ENCODE measurements around the gene EXOC2.

The EXOC2 gene, protein sequence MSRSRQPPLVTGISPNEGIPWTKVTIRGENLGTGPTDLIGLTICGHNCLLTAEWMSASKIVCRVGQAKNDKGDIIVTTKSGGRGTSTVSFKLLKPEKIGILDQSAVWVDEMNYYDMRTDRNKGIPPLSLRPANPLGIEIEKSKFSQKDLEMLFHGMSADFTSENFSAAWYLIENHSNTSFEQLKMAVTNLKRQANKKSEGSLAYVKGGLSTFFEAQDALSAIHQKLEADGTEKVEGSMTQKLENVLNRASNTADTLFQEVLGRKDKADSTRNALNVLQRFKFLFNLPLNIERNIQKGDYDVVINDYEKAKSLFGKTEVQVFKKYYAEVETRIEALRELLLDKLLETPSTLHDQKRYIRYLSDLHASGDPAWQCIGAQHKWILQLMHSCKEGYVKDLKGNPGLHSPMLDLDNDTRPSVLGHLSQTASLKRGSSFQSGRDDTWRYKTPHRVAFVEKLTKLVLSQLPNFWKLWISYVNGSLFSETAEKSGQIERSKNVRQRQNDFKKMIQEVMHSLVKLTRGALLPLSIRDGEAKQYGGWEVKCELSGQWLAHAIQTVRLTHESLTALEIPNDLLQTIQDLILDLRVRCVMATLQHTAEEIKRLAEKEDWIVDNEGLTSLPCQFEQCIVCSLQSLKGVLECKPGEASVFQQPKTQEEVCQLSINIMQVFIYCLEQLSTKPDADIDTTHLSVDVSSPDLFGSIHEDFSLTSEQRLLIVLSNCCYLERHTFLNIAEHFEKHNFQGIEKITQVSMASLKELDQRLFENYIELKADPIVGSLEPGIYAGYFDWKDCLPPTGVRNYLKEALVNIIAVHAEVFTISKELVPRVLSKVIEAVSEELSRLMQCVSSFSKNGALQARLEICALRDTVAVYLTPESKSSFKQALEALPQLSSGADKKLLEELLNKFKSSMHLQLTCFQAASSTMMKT

DNA sequence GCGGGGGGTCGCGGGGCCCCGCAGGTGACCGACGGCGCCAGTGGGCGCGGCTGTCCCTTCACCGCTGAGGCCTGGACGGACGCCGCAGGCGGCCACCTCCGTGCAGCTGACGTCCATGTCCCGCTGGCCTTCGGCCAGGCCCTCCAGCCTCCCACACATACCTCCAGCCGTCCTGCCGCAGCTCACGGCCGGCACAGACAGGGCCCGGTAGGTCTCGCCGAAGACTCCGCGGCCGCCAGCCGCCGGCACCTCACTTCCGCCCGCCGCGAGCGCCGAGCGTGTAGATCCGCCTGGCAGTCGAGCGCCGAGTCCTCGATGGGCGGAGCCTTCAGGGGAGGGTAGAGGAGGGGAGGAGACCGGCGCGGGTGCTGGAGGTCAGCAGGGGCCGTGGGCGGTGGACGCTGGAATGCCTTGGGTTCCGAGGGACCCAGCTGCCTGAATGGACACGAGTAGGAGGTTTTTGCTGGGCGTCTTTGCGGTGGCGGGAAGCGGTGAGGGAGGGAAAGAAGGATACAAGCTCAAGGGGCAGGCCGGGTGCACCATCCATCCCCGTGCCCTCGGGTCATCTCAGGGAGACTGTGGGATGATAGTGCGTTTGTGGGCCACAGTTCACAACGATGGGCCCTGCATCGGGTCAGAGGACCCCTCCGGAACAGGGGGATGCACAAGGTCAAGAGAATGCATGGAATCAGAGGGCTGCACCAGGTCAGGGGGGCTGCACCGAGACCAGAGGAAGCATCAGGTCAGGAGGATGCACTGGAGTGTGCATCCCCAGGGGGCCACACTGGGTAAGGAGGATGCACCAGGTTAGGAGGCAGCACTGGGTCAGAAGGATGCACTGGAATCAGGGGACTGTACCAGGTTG is at the start of gene EXOC2:
EXOC2 (minus strand) TSS at position 282 of the 865 bp plus-strand sequence. CDS start 55,321 bp downstream, outside the sequence.
- Mint-ChIP-seq H3K4me1 (ENCODE audit: low read depth) (peaks cover 37% of the 10 kb centered on the region), H3K27ac (peak within 1 kb of the TSS; percentile 76), H3K9me3 (no peaks in the 10 kb centered on the region), H3K27me3 (peaks cover 9% of the 10 kb centered on the region), H3K4me3 (peak within 1 kb of the TSS; percentile 97), H3K36me3 (ENCODE audit: low read depth) (peaks cover 12% of the 10 kb centered on the region)
- intact Hi-C loops (cut with micrococcal nuclease): no loop called here

DNA sequence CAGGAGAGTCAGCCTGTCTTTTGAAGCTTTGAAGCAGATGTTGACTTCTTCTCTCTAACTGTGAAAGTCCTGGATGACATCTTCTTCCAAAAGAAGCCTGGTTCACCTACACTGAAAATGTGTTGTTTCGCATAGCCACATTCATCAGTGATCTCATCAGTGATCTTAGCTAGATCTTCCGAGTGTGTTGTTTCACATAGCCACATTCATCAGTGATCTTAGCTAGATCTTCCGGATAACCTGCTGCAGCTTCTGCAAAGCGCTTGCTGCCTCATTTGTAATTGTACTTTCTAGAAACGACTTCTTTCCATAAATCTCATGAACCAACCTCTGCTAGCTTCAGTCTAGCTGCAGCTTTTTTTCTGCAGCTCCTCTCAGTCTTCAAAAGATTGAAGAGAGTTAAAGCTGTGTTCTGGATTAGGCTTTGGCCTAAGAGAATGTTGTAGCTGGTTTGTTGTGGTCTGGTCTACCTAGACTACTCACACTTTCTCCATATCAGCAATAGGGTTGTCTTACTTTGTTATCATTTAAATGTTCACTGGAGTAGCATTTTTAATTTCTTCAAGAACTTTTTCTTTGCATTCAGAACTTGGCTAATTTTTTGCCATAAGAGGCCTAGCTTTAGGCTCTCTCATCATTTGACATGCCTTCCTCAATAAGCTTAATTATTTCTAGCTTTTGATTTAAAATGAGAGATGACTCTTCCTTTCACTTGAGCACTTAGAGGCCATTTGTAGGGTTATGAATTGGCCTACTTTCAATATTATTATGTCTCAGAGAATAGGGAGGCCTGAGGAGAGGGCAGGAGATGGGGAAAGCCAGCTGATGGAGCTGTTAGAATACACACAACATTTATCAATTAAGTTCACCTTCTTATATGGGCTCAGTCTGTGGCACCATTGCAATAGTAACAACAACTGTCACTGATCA is 48.7 kb upstream of the EXOC2 start:
- Mint-ChIP-seq H3K27ac (no peak overlapping the region), H3K4me1 (ENCODE audit: low read depth) (no peaks in the 10 kb centered on the region), H3K9me3 (no peaks in the 10 kb centered on the region), H3K36me3 (ENCODE audit: low read depth) (no peaks in the 10 kb centered on the region), H3K4me3 (no peak overlapping the region), H3K27me3 (peaks cover 1% of the 10 kb centered on the region)
- intact Hi-C loops (cut with micrococcal nuclease): no loop called here

DNA sequence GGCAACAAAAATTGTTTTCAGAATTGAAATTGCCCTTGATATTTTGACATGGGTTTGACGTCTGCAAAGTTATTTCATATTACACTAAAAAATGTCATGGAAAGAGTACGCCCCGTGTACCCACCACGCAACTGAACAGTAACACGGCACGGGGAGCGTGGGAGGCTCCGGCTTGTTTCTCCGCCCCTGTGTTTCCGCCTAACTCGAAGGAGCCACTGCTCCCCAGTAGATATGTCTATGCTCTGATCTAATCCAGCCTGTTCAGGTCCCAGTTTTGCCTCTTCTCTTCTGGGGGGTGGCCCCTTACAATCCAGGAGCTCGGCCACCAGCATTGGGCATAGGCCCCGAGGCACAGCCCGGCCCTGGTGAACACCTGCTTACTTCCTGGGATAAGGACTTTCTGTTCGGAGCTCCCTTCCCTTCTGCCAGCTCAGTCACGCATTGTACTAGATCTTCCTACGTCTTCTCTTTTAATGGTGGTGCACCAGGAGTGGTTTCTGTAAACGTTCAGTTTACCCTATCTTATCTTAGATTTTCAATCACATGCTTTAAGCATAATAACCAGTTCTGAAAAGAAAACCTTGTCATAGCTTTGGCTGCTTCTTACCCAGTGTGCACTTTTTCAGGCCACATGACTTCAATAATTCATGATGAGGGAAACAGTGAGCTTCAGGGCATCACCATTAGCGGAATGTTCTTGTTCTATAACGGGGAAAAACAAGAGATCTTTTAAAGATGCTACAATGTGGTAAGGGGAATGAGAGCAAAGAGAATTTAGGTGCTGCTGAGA is 43.9 kb upstream of the EXOC2 start:
- intact Hi-C loops (cut with micrococcal nuclease): no loop called here
- Mint-ChIP-seq H3K9me3 (no peaks in the 10 kb centered on the region), H3K36me3 (ENCODE audit: low read depth) (no peaks in the 10 kb centered on the region), H3K4me1 (ENCODE audit: low read depth) (no peaks in the 10 kb centered on the region), H3K4me3 (no peak overlapping the region), H3K27me3 (peaks cover 3% of the 10 kb centered on the region), H3K27ac (no peak overlapping the region)

DNA sequence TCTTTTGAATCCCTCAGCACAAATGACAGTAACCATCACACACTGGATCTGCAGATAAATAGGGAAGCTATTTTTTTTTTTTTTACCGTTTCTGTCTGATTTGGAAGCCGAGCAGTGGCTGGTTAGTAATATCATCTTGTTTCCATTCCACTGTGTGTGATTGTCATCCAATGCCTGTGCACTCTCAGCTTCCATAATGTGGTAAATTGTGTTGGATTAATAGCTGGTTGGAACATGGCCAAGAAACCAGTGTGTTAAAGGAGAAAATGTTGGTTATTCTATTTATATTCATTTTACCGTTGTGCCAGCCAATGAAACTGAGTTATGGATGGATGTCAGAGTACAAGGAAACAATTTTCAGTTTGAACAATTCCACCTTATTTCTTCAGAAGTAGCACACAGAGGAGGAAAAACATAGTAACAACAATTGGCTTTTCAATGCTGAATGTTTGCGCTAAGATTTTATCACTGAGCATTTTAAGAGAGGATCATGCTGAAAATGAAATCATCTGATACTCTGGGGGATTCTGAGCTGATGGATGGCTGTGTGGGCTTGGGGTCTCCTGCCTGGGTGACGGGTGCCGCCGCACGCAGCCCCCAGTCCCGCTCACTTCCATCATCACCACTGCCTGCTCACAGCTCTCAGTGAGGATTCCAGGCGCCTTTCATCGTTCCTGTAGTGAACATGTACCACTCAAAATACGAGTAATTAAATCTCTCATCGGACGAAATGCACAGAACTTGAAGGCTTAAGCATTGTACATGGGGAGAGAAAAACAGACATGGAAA is 40.7 kb upstream of the EXOC2 start:
- Mint-ChIP-seq H3K27me3 (peaks cover 10% of the 10 kb centered on the region), H3K27ac (no peak overlapping the region), H3K9me3 (no peaks in the 10 kb centered on the region), H3K36me3 (ENCODE audit: low read depth) (no peaks in the 10 kb centered on the region), H3K4me1 (ENCODE audit: low read depth) (no peaks in the 10 kb centered on the region), H3K4me3 (no peak overlapping the region)
- intact Hi-C loops (cut with micrococcal nuclease): no loop called here

DNA sequence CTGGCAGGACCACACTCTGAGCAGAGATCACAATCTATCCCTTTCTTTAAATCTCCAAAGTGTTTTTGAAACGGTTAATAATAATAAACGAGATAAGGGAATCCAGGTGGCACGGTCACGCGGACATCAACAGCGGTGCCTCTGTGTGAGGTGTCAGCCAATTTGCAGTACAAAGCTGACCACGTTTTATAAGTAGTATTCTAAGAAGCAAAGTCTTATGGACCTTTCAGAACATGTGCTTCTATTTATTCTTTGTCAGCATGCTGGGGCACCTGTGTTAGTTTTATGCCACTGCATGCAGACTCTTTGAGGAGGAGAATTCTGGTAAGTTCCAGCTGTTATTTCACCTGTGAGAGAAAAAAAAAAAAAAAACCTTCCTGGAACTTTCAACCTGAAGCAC is 39.0 kb upstream of the EXOC2 start:
- Mint-ChIP-seq H3K27ac (no peak overlapping the region), H3K36me3 (ENCODE audit: low read depth) (no peaks in the 10 kb centered on the region), H3K27me3 (peaks cover 15% of the 10 kb centered on the region), H3K4me3 (no peak overlapping the region), H3K9me3 (no peaks in the 10 kb centered on the region), H3K4me1 (ENCODE audit: low read depth) (no peaks in the 10 kb centered on the region)
- intact Hi-C loops (cut with micrococcal nuclease): no loop called here

DNA sequence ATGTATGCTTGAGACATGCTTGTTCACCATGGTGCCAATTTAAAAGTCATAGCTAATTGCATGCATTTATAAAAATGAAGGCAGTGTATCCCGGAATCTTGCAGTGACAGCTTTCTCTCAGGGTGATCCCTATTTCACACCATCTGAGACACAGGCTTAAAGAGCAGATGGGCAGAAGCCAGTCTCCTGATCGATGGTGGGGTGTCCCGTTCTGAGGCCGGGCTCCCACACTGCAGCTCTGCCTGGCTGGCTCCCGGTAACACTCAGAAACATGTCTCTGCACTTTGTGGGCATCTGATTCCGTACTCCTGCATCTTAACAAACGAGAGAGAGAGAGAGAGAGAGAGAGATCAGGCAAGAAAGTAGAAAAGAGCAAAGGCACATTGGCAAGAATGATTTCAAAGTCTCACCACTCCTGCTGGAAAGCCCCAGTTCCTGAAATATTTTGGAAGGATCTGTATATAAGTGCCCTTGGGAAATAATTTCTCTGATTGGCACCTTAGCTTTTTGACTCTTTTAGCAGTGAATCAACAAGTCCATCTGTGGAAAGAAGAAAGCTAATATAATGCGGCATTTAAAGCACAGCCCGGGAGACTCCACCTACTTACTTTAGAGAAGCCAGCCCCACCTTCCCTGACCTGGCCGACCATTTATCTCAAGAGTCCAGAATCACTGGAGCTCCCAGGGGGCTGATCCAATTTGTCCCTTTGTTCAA is 36.8 kb upstream of the EXOC2 start:
- intact Hi-C loops (cut with micrococcal nuclease): no loop called here
- Mint-ChIP-seq H3K4me3 (no peak overlapping the region), H3K27ac (no peak overlapping the region), H3K36me3 (ENCODE audit: low read depth) (no peaks in the 10 kb centered on the region), H3K27me3 (peaks cover 22% of the 10 kb centered on the region), H3K9me3 (no peaks in the 10 kb centered on the region), H3K4me1 (ENCODE audit: low read depth) (no peaks in the 10 kb centered on the region)

DNA sequence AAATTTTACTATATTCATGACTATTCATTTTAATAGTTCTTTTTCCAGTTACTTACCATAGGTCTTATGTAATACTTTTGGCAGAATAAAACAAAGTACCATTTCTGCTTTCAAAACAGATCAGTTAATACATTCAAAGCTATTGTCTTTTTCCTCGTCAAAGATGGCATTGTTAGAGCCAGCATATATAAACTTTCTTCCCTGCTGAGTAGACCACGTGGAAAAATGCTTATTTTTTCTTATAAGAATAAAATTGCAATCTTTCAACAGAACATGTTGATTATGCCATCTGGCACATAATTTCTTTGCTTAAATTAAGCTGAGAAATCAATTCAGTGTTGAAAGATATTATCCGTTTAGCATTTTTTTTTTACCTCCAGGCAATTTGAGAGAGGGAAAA is 34.9 kb upstream of the EXOC2 start:
- intact Hi-C loops (cut with micrococcal nuclease): no loop called here

DNA sequence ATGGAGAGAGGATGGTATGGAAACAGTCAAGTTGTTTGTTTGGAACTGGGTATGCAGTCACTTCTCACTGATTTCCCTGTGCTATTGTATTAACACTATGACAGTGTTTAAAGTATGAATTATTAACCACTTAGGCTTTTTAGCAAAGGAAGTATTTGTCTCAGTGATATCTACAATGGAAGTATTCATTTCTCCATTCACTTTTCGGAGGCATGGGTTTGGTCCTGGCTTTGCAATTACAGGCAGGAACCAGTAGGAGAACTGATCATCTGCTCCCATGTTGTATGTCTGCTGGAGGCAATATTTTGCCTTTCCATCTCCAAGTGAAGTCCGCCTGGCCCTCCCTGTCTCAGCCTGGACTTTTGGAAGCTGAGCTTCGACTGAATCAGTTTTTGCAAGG is 30.6 kb upstream of the EXOC2 start:
- intact Hi-C loops (cut with micrococcal nuclease): loop anchor here (5.0 kb wide), 1 partner anchor 131 kb away; no protein-coding TSS in a partner anchor
- Mint-ChIP-seq H3K27me3 (peaks cover 32% of the 10 kb centered on the region), H3K27ac (no peak overlapping the region), H3K9me3 (no peaks in the 10 kb centered on the region), H3K4me3 (no peak overlapping the region), H3K4me1 (ENCODE audit: low read depth) (no peaks in the 10 kb centered on the region), H3K36me3 (ENCODE audit: low read depth) (no peaks in the 10 kb centered on the region)

More for the DNA sequence above, 34.9 kb upstream of the EXOC2 start:
- H3K4me3 Mint-ChIP-seq: no peak overlapping the region
- no peaks in the 10 kb centered on the region for H3K9me3 Mint-ChIP-seq
- peaks cover 32% of the 10 kb centered on the region for H3K27me3 Mint-ChIP-seq
- no peaks in the 10 kb centered on the region for H3K36me3 Mint-ChIP-seq (ENCODE audit: low read depth)
- no peak overlapping the region for H3K27ac Mint-ChIP-seq
- no peaks in the 10 kb centered on the region for H3K4me1 Mint-ChIP-seq (ENCODE audit: low read depth)

DNA sequence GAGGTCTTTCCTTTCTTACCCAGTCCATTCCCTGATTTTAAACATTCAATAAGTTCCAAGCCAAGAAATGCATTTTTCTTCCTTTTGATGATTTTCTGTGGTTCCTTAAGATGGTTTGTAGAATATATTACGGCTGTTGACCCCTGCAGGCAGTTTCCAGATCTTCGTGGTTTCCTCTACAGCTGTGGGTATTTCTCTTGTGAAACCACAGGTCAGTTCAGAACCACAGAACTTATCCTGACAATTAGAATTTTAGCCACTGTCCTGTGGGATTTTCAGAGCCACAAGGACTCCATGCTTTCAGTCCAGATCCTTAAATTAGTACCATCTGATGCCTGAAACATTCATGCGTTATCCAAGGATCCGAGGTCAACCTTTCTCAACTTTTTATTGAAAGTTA is 29.7 kb upstream of the EXOC2 start:
- no peaks in the 10 kb centered on the region for H3K36me3 Mint-ChIP-seq (ENCODE audit: low read depth)

DNA sequence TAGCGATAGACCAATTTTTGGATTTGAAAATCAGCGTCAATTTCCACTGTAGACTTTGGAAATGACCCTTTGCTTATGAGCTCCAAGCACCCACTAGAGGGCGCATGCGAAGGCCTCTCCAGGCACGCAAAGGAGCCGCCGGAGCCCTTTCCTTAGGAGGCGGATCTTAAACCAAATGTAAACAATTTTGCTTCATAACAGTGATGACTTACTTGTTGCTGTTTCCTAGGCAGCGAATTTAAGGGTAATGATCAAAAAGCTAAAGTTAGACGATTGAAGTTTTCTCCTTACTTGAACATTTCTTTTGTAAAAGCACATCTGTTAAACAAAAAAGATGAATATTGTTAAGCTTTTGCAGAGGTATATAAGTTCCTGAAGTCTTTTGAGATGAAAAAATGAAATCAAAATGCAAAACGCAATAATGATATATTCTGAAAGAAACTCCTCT is 29.2 kb upstream of the EXOC2 start:
- Mint-ChIP-seq H3K4me1 (ENCODE audit: low read depth) (no peaks in the 10 kb centered on the region), H3K27ac (no peak overlapping the region), H3K9me3 (no peaks in the 10 kb centered on the region), H3K36me3 (ENCODE audit: low read depth) (no peaks in the 10 kb centered on the region), H3K4me3 (no peak overlapping the region), H3K27me3 (peaks cover 31% of the 10 kb centered on the region)
- intact Hi-C loops (cut with micrococcal nuclease): loop anchor here (5.0 kb wide), 1 partner anchor 130 kb away; no protein-coding TSS in a partner anchor

More for the DNA sequence above, 29.7 kb upstream of the EXOC2 start:
- Mint-ChIP-seq H3K9me3 (no peaks in the 10 kb centered on the region), H3K4me1 (ENCODE audit: low read depth) (no peaks in the 10 kb centered on the region), H3K27ac (no peak overlapping the region), H3K27me3 (peaks cover 32% of the 10 kb centered on the region), H3K4me3 (no peak overlapping the region)
- intact Hi-C loops (cut with micrococcal nuclease): loop anchor here (5.0 kb wide), 1 partner anchor 130 kb away; no protein-coding TSS in a partner anchor

DNA sequence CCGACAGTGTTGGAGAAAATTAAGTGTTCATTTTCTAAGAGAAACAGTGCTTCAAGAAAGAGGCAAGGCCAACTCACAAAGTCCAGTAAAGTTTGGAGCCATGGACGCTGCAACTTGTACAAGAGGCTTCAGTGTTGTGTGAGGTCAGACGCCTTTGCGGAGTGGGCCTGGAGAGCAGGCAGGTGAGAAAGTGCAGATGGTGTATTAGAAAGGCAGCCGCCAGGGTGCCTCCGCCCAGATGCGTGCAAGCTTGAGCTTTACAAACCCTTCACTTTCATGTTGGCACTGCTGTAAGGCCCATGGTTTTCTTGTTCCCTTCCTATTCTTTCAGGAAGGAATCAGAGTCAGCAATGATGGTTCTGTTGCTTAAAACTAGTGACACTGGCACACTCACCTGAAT is 25.4 kb upstream of the EXOC2 start:
- Mint-ChIP-seq H3K27ac (no peak overlapping the region), H3K27me3 (peaks cover 19% of the 10 kb centered on the region), H3K9me3 (no peaks in the 10 kb centered on the region), H3K4me3 (no peak overlapping the region), H3K4me1 (ENCODE audit: low read depth) (no peaks in the 10 kb centered on the region), H3K36me3 (ENCODE audit: low read depth) (no peaks in the 10 kb centered on the region)
- intact Hi-C loops (cut with micrococcal nuclease): no loop called here
